SH-SY5Y (cell line): Measurements from ENCODE around the gene HSPG2.

Experiments used
- GATA2 ChIP-seq: IDR thresholded peaks from 2 replicates; pipeline ENCODE4 v1.6.1; 2011; ENCODE audit warnings: mild to moderate bottlenecking, low read depth, low read length
- GATA3 ChIP-seq: IDR thresholded peaks from 2 replicates; pipeline ENCODE4 v1.6.1; 2011; ENCODE audit warnings: low read depth, mild to moderate bottlenecking, low read length, moderate library complexity

Gene HSPG2

DNA sequence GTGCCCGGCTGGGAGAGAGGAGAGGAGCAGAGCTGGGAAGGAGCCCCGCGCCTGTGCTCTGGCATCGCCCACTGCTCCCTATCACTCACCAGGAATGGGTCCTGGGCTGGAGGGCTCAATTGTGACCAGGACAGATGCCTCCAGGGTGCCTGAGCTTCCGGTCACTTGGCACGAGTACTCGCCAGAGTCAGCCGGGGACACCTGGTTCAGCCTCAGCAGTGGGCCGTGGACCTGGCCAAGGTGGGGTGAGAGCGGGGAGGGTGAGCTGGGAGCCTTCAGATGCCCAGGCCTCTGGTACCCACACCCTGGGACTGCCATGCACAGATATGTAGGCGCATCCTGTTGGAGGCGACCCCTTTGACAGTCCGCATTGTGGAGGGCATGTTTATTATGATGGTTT, 93.9 kb downstream of the HSPG2 start:
- no peak for TF ChIP-seq GATA3
- TF ChIP-seq GATA2 = no peak

DNA sequence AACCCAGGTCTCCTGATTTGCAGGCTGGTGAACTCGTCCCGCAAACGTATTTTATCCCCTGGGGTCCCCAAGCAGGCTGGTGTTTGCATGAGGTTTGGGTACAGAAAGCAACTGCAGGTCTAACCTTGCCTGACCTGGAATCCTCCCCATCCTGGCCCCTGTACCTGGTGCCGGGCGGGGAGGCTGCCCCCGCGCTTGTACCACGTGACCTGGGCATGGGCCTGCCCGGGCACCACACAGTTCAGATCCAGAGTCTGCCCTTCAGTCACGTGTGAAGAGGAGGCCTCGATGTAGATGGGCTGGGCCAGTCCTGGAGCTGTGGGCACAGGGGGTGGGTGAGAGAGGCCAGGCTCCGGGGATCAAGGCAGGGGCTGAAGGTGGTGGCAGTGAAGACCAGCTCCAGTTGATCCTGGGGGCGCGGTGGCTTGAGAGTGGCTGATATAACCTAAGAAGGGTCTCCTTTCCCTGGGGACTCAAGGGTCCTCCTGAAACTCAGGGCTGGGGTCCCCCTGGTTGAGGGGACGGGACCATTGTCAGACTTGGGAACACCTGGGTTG, 94.4 kb downstream of the HSPG2 start:
- no peak for TF ChIP-seq GATA2
- no peak for TF ChIP-seq GATA3

DNA sequence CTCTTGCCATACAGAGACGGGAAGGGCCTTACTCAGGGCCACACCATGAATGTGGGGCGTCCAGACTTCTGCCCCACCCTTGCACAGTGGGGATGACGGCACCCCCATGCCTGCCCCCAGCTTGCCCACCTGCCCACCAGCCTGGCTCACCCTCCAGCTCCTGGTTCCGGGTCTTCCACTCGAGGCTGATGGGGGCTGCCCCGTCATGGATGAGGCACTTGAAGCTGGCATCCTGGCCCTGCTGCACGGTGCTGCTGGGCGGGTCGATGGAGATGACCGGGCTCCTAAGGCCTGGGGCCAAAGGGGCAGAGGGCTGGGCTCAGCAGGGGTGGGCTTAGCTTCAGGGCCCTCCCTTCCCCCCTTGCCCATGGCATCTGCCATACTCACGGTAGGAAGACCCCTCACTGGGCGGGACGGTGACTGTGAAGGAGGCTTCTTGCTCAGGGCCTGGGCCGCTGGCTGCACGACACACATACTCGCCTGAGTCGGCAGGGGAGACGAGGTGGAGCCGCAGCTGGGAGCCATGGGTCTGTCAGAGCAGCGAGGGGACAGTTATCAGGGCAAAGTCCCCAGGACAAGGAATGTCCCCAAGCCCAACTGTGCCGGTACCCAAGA, 95.2 kb downstream of the HSPG2 start:
- TF ChIP-seq GATA3 = no peak
- TF ChIP-seq GATA2 = no peak

DNA sequence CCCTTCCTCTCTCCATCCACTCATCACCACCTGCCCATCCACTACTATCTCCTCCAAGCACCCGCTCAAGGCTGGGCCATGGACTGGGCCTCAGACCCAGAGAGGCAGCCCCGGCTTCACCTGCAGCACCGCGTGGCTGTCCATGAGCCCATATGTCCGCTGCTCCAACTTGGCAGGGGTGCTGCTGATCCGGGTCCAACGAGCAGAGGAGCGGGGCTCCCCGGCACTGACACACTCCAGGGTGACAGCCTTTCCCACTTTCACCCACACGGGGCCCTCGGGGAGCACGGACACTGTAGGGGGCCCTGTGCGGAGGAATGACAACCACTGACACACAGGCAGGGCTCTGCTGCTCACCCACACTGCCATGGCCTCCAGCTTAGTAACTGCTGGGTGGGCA, 96.1 kb downstream of the HSPG2 start:
- TF ChIP-seq GATA2 (no peak), GATA3 (no peak)

DNA sequence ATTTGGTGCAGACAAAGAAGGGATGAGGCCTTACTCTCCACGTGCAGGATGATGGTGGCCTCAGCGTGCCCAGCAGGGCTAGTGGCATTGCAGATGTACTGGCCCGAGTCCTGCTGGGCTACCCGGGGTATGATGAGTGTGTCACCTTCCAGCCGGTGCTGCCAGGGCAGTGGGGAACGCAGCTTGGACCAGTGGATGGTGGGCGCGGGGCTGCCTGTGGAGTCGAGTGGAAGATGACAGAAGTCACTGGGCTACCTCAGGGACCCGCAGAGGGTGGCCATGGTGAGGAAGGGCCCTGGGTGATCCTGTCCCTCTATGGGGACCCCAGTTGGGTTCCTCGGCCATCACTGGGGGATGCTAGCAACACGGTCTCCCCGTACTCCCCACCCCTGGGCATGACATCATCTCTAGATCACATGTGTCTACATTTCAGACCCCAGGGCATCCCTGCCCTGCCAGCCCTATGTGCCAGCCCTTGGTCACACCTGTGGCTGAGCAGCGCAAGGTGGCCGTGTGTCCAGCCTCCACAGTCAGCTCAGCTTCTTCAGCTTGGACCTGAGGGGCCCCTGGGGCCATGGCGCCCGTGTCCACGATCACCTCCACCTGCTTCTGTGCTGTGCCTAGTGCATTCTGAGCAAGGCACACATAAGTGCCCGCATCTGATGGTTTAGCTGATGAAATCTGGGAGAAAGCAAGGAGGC, 97.6 kb downstream of the HSPG2 start:
- no peak for TF ChIP-seq GATA3
- TF ChIP-seq GATA2 = no peak

DNA sequence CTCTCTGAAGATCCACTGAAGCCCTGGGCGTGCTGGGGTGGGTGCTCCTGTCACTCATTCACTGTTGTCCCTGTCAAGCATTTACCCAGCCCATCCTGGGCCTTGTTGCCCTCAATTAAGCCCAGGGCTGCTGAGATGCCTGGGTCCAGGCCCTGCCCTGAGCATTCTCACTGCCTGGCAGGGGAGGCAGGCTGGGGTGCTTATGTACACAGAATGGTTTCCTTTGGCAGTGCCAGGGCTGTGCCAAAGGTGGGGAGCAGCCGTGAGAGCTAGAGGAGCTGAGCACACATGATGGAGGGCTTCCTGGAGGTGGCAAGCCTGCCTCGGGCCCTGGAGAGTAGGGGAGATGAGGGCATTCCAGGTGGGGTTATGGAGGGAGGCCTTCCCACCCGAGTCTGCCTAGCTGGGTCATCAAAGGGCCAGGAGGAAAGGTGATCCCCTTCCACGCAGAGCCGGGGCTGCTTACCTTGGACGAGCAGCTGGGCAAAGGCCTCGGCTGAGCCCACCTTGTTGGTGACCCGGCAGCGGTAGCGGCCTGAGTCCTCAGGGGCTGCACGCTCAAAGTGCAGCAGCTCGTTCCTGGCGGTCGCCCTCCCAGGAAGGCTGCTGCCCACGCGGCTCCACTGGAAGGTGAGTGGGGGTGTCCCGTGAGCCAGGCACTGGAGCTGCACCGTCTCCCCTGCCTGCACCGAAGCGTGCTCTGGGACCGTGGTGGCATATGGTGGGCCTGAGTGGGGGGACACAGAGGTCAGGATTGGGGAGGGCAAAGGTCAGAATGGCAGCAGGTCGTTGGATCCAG, 98.6 kb downstream of the HSPG2 start:
- TF ChIP-seq GATA2 (no peak), GATA3 (no peak)

DNA sequence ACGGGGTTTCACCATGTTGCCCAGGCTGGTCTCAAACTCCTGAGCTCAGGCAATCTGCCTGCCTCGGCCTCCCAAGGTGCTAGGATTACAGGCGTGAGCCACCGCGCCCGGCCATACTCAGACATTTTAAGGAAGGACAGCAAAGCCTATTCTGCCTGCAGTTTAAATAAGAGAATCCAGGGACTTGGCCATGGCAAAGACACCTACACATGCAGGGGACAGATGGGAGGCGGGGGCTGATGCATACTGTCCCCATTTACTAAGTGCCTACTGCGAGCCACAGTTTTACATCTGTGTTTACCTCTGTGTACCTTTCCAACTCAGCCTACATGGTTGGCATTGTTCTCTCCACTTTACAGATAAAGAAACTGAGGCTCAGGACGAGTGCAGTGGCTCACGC, 99.6 kb downstream of the HSPG2 start:
- TF ChIP-seq GATA2 = no peak
- TF ChIP-seq GATA3 = no peak

DNA sequence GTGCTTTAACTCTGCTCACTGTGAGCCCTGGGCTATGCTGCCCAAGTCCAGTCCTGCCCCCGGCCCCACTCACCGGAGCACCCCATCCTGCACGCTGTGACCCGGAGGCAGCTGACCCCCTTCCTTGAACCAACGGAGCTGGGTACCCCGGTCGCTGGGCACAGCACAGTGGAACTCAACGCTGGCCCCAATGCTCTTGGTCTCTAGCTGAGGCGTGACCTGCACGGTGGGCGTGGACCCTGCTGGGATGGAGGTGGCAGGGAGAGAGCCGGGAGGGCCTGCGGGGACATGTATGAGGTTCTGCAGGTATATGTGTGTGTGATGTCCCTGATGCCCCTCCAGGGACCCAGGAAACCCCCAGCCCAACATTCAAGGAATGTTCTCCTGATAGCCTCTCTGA, 100.4 kb downstream of the HSPG2 start:
- TF ChIP-seq GATA2 (no peak), GATA3 (no peak)

DNA sequence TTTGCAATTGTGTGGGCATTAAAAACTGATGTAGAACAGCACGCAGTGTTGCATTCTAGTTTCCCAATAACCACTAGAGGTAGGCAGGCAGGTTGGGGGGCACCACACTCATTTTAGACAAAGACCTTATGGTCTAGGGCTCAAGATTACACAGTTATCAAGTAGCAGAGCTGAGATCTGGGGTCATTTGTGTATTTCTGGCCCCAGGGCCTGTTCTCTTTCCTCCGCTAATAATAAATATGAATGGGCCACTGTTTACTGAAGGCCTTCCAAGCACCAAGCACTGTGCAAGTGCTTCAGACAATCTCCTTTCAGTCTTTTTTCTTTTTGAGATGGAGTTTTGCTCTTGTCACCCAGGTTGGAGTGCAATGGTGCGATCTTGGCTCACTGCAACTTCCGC, 101.1 kb downstream of the HSPG2 start:
- TF ChIP-seq GATA2 (no peak), GATA3 (no peak)

DNA sequence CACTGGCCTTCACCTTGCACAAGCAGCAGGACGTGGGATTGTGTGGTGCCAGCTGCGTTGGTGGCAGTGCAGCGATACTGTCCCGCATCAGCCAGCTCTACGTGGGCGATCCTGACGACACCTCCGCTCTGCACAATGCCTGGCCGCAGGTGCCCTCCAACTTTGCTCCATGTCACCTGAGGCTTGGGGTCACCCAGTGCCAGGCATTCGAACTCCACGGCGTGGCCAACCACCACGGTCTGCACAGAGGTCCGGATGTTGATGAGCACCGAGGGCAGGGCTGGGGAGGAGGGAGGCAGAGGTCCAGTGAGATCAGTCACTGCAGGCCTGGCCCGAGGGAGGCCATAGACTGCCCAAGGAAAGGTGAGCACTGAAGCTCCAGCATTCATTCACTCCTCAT, 102.4 kb downstream of the HSPG2 start:
- TF ChIP-seq GATA2 (no peak), GATA3 (no peak)

DNA sequence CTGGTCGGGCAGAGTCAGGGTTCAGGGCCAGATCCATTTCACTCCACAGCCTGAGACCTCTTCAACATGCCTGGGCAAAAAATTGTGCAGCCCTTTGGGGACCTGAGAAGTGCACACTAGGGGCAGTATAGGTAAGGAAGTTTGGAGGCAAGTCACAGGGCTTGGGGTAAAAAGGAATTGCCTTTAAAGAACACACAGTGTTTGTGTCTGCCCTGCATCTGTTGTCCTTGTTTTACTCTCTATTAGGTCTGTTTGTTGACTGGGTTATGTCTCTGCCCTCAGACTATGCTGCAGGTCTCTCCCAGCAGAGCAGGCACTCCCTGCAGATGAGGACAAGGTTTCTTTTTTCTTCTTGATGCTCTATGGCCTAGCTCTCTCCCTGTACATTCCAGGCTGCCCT, 103.0 kb downstream of the HSPG2 start:
- TF ChIP-seq GATA3 (no peak), GATA2 (no peak)

DNA sequence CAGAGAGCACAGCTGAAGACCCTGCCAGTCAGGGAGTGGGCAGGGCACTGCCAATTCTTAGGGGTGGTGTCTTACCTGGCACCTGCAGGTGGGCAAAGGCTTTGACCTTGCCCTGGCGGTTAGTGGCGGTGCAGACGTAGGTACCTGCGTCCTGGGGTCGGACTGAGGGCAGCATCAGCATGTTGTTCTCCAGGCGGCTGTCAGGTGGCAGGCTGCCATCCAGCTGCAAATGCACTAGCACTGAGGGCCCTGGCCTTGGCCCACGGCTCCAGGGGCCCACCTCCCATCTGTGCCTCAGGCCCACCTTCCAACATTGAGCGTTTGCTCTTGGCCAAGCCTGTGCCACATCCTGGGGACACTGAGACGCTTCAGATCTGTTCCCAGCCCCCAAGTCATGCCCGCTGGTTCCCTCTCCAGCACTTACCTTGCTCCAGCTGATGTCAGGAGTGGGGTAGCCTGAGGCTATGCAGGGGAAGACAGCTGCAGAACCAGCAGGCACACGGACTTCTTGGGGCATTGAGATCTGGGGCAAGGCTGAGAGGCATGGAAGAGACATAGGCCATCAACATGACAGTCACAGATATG, 103.6 kb downstream of the HSPG2 start:
- no peak for TF ChIP-seq GATA2
- no peak for TF ChIP-seq GATA3

DNA sequence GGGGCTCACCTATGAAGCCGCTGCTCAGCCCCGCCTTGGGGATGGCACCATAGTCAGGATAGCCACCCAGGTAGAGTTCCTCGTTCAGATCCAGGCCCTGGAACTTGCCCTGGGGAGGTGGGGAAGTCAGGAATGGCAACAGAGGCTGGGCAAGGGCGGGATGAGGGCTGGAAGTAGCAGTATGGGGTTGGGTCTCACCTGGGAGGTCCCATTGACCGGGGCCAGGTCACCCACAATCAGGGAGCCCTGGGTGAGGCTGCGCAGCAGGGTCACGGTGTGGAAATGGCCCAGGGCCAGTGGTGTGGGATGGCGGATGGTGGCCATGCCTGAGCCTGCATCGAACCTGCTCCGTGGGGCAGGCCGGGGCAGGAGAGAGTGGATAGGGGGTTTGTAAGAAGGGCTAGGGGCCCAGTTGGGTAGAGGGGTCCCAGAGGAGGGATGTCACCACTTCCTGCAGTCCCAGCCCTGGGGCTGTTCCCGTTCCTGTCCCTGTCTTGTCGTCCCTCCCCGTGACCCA, 105.6 kb downstream of the HSPG2 start:
- TF ChIP-seq GATA2 = no peak
- no peak for TF ChIP-seq GATA3

DNA sequence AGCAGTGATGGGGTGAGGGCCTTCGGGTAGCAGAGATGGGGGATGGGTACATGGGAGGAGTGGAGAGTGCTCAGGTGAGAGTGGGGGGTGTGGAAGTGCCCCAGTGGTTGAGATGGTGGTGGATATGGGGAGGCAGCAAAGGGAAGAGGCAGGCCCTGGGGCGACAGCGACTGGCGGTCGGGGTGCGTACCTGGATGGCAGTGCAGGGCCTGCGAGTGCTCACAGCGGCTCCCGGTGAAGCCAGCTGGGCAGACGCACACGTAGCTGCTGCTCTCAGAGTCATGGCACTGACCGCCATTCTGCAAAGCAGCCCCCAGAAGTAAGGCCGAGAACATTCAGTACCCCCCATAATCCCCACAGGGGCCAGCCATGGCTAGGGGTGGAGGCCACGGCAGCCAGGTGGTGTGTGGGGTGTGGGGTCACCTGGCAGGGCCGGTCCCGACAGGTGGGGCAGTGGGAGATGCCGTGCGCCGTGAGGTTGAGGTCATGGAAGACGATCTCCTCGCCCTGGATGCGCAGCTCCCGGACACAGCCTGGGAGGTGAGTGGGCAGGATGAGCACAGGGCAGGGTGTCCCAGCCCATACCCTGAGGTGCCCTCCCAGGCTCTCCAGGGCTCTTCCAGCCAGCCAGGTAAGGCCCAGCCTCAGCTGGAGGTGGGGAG, 106.2 kb downstream of the HSPG2 start:
- TF ChIP-seq GATA2 (no peak), GATA3 (no peak)

DNA sequence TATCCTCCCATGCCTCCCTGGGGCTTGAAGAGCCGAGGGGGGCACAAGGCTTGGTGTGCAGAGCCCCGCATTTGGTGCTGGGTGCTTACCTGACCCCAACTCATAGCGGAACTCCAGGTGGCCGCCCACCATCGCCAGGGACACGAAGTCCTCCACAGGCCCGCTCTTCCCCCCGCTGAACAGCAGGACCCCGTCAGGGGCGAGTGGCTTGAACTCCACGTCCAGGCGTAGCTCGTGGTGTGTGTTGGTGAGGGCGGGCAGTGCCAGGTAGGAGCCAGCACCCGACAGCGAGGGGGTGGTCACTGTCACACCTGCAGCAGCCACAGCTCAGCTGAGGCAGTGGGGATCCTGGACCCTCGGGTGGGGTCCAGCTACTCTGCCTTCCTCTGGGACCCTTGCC, 107.8 kb downstream of the HSPG2 start:
- TF ChIP-seq GATA3 (no peak), GATA2 (no peak)
